Skin epidermis (tissue), 12 donors: ENCODE data around the gene CPXM2.

Experiments
- H3K27ac ChIP-seq, 21 experiments: fragments of 200-600 bp; sonication (generic) in 11 of 21; one replicate each; pipeline ENCODE4 v1.5.0; 2020; ENCODE audit warnings: mild to moderate bottlenecking in 3 of 21, inconsistent platforms in 2 of 21, moderate library complexity in 2 of 21
- H3K4me3 ChIP-seq, 7 experiments: fragments of 200-600 bp; sonication (generic) in 2 of 7; one replicate each; pipeline ENCODE4 v1.5.0; 2020; ENCODE audit warnings: inconsistent platforms in 2 of 7, mild to moderate bottlenecking in 2 of 7, moderate library complexity in 1 of 7

Gene CPXM2

DNA sequence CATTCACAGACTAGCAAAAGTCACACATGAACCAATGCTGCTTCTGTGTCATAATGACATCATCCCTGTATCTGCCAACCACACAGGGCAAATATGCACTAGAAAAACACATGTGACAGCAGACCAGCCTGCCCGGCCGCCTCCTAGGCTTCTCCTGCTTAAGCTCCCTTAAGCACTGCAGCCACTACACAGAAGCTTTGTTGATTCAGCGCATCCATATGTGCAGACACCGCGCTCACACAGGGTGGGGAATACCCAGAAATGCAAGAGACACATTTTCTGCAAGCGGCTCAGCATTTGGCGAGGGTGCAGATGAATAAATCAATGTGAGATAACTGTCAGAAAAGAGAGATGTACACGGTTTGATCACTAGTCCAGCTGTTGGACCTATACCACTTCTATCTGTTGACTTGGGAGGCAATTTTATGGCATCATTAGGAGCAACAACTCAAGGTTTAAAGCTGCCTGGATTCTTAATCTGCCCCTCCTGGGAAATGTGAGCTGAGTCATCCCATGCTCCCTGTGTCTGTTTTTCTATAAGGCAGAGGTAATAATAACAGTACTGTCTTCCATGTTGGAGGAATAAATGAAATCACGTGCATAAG lies 33.4 kb downstream of the CPXM2 start:
- H3K27ac ChIP-seq = no peak overlapping the region
- H3K4me3 ChIP-seq = no peak overlapping the region

- Histone ChIP-seq H3K4me3 (no peak overlapping the region), H3K27ac (no peak overlapping the region)
Measured at GRCh38 chr10:123857616-123858015, 34.0 kb downstream of the CPXM2 start.

DNA sequence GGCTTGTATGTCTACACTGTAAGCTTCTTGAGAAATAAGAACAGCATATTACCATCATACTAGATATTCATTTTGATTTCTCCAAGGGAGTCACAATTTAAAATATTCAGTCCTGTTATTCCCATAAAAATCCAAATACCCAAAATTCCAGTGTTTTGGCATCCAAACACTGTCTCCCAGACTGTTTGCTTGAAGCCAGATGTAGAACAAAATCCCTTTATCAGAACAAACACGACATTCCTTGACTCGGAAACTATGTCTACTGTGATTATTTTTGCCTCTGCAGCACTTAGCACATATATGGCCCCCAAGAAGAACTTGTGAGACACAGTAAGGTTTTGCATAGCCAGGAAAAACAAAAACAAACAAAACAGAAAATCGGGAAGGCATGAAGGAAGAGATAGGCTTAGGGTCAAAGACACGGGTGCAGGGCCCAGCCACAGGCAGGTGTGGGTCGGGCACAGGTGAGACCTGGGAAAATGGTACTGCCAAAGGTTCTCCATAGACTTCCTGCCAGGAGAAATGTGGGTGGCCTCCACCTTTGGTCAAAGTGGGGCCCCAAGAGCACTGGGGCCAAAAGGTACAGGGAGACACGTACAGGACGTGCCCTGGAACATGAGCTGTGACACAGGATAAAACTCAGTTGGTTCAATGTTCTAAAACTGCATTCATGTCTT lies 36.5 kb downstream of the CPXM2 start:
- Histone ChIP-seq H3K27ac (peak overlapping the region in 2 of 21 experiments; percentile 23 to 27), H3K4me3 (no peak overlapping the region)

GRCh38 chr10:123854498-123854897 lies 37.1 kb downstream of the CPXM2 start:
- Histone ChIP-seq H3K4me3 (no peak overlapping the region), H3K27ac (peak overlapping the region in 1 of 21 experiments; percentile 27)

GRCh38 chr10:123854003-123854402 lies 37.6 kb downstream of the CPXM2 start:
- H3K4me3 ChIP-seq = no peak overlapping the region
- no peak overlapping the region for H3K27ac ChIP-seq

- no peak overlapping the region for H3K4me3 ChIP-seq
- no peak overlapping the region for H3K27ac ChIP-seq
Measured at GRCh38 chr10:123852411-123852951, 39.1 kb downstream of the CPXM2 start.

- no peak overlapping the region for H3K27ac ChIP-seq
- H3K4me3 ChIP-seq = no peak overlapping the region
Measured at GRCh38 chr10:123848564-123849457, 42.8 kb downstream of the CPXM2 start.

GRCh38 chr10:123847686-123848432 lies 43.7 kb downstream of the CPXM2 start:
- peak overlapping the region in 3 of 21 experiments; percentile 7 to 49 (median 29) for H3K27ac ChIP-seq

GRCh38 chr10:123843835-123844234 lies 47.8 kb downstream of the CPXM2 start:
- Histone ChIP-seq H3K4me3 (no peak overlapping the region), H3K27ac (no peak overlapping the region)

More at GRCh38 chr10:123847686-123848432, 43.7 kb downstream of the CPXM2 start:
- H3K4me3 ChIP-seq = no peak overlapping the region

- Histone ChIP-seq H3K27ac (no peak overlapping the region), H3K4me3 (no peak overlapping the region)
Measured at GRCh38 chr10:123842692-123843385, 48.8 kb downstream of the CPXM2 start.

- H3K27ac ChIP-seq = no peak overlapping the region
- no peak overlapping the region for H3K4me3 ChIP-seq
Measured at GRCh38 chr10:123841560-123841959, 50.0 kb downstream of the CPXM2 start.

GRCh38 chr10:123841115-123841514 lies 50.5 kb downstream of the CPXM2 start:
- H3K4me3 ChIP-seq = no peak overlapping the region
- H3K27ac ChIP-seq = no peak overlapping the region

- H3K27ac ChIP-seq = no peak overlapping the region
Measured at GRCh38 chr10:123840714-123841113, 50.9 kb downstream of the CPXM2 start.

GRCh38 chr10:123838596-123839310 lies 52.9 kb downstream of the CPXM2 start:
- no peak overlapping the region for H3K4me3 ChIP-seq
- no peak overlapping the region for H3K27ac ChIP-seq

More at GRCh38 chr10:123840714-123841113, 50.9 kb downstream of the CPXM2 start:
- H3K4me3 ChIP-seq = no peak overlapping the region

GRCh38 chr10:123837756-123838155 lies 53.9 kb downstream of the CPXM2 start:
- H3K27ac ChIP-seq = no peak overlapping the region
- H3K4me3 ChIP-seq = no peak overlapping the region

DNA sequence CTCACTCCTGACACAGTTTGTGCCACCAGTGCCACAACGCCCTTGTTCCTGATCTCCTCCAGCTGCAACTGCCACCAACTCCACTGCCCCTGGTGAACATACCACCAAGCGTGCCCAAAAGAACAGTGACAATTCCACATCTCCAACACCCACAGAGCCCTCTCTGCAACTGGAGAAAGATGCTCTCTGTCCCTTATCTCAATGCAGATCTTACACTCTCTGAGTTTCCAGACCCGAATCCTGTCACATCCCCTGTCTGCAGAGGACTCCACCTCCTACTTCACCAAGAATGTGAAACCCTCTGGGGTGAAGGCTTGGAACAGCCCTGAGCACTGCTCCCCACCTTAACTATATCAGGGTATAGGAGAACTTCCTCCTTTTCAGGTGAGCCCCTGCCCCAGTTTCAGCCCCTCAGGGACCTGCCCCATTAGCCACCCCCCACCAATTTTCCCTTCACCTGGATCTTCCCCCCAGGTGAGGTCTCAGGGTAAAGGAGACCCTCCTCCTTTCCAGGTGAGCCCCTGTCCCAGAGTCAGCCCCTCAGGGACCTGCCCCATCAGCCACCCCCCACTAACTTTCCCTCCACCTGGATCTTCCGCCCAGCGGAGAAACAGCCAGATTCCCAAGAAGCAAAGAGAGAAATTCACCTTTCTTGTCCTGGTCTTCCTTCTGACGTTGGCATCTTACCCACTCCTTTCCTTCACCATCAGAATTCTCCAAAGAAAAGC lies 55.0 kb downstream of the CPXM2 start:
- no peak overlapping the region for H3K27ac ChIP-seq
- no peak overlapping the region for H3K4me3 ChIP-seq

DNA sequence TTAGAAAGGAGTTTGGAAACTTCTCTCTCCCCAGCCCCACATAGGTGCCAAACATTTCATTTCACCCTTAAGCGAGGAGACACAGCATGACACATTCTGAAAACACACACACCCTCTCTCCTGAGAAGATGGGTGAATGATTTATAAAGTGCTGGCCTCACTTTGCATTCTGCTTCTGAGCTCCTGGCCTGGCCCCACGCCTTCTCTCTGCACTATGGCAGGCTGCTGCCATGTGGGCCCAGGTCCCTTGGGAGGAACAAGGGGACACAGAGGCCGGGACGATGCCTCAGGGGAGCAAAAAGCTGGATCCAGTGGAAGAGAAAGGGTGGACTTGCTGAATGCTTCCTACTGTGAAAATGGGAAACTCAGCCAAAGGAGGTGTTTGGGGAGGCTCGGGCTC lies 56.0 kb downstream of the CPXM2 start:
- Histone ChIP-seq H3K4me3 (no peak overlapping the region), H3K27ac (no peak overlapping the region)
